WI38 (cell line): ENCODE data around the gene FRMD5.
"Not testable (repeated sequence)": the region's sequence is repeated elsewhere in the genome, so short reads cannot be mapped to it uniquely, and the experiment has no call there.

ENCODE experiments used
- H3K4me3 ChIP-seq: 2 replicates; pipeline ENCODE4 v1.5.1; 2011; ENCODE audit warnings: low read depth, mild to moderate bottlenecking, control low read depth, low read length
- TF ChIP-seq, protein P1 (sequence below): IDR thresholded peaks from 2 replicates; pipeline ENCODE4 v1.5.1; 2012; ENCODE audit warnings: low read depth, mild to moderate bottlenecking, control low read depth, low read length

FRMD5 gene

DNA sequence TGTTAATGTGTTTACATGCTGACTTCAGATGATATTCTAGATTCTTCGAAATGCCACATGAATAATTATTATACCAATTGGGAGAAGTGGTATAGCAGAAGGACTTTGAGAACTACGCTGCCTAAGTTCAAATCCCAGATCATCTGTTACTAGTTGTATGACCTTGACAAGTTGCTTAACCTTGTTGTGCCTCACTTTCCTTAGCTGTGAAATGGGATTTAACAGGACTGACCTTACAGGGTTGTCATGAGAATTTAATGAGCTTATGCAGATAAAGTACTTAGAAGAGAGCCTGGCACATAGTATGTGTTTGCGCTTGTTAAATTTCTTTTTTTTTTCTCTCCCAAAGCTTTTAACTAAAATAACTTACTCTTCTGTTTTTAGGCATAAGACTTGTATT is 343.8 kb downstream of the FRMD5 start:
- TF ChIP-seq, protein P1, sequence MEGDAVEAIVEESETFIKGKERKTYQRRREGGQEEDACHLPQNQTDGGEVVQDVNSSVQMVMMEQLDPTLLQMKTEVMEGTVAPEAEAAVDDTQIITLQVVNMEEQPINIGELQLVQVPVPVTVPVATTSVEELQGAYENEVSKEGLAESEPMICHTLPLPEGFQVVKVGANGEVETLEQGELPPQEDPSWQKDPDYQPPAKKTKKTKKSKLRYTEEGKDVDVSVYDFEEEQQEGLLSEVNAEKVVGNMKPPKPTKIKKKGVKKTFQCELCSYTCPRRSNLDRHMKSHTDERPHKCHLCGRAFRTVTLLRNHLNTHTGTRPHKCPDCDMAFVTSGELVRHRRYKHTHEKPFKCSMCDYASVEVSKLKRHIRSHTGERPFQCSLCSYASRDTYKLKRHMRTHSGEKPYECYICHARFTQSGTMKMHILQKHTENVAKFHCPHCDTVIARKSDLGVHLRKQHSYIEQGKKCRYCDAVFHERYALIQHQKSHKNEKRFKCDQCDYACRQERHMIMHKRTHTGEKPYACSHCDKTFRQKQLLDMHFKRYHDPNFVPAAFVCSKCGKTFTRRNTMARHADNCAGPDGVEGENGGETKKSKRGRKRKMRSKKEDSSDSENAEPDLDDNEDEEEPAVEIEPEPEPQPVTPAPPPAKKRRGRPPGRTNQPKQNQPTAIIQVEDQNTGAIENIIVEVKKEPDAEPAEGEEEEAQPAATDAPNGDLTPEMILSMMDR = no peak
- no peak overlapping the region for H3K4me3 ChIP-seq

DNA sequence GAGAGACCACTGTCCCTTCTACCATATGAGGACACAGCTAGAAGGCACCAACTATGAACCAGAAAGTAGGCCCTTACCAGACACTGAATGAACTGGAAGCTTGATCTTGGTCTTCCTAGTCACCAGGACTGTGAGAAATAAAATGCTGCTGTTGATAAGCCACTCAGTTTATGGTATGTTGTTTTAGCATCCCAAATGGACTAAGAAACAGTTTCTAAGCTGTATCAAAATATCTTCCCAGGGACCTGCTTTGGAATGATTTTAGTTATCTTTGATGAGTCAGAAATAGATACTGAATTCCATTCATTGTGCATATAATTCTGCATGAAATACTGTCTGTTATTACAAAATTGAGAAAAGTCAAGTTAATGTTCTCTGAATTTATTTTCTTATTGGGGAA is 349.6 kb downstream of the FRMD5 start:
- TF ChIP-seq, protein P1 = no peak
- no peak overlapping the region for H3K4me3 ChIP-seq

DNA sequence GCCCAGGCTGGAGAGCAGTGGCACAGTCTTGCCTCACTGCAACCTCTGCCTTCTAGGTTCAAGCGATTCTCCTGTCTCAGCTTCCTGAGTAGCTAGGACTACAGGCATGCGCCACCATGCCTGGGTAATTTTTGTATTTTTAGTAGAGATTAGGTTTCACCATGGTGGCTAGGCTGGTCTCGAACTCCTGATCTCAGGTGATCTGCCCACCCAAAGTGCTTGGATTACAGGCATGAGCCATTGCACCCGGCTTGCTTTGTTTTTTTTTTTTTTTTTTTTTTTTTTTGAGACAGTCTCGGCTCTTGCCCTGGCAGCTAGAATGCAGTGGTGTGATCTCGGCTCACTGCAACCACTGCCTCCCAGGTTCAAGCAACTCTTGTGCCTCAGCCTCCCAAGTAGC is 362.6 kb downstream of the FRMD5 start:
- H3K4me3 ChIP-seq = not testable (repeated sequence)

DNA sequence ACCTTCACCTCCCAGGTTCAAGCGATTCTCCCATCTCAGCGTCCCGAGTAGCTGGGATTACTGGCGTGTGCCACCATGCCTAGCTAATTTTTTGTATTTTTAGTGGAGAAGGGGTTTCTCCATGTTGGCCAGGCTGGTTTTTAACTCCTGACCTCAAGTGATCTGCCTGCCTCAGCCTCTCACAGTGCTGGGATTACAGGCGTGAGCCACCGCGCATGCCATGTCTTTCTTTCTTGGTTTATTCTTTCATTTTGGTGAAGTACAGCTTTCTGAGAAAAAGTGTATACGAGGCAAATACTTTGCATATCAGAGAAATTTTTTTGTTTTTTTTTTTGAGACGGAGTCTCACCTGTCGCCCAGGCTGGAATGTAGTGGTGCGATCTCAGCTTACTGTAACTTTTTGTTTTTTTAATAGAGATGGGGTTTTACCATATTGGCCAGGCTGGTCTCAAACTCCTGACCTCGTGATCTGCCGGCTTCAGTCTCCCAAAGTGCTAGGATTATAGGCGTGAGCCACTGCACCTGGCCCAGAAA is 363.5 kb downstream of the FRMD5 start:
- H3K4me3 ChIP-seq = not testable (repeated sequence)

DNA sequence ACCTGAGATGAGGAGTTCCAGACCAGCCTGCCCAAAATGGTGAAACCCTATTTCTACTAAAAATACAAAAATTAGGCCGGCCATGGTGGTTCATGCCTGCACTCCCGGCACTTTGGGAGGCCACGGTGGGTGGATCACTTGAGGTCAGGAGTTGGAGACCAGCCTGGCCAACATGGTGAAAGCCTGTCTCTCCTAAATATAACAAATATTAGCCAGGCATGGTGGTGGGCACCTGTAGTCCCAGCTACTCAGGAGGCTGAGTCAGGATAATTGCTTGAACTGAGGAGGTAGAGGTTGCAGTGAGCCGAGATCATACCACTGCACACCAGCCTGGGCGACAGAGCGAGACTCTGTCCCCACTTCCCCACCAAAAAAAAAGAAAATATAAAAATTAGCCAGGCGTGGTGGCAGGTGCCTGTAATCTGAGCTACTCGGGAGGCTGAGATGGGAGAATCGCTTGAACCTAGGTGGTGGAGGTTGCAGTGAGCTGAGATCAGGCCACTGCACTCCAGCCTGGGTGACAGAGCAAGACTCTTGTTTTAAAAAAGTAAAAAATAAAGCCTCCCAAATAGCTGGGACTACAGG is 364.3 kb downstream of the FRMD5 start:
- H3K4me3 ChIP-seq = not testable (repeated sequence)

DNA sequence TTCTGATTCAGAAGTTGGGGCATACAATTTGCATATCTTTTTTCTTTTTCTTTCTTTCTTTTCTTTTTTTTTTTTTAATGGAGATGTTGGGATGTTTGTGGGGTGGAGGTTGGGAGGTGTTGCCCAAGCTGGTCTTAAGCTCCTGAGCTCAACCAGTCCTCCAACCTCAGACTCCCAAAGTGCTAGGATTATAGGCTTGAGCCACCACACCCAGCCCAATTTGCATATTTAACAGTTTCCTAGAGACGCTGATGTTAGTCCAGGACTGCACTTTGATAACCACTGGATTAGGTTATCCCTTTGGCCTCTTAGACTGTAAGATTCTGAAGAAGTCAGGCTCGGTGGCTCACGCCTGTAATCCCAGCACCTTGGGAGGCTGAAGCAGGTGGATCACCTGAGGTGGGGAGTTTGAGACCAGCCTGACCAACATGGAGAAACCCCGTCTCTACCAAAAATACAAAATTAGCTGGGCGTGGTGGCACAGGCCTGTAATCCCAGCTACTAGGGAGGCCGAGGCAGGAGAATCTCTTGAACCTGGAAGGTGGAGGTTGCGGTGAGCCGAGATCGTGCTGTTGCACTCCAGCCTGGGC is 365.0 kb downstream of the FRMD5 start:
- H3K4me3 ChIP-seq = not testable (repeated sequence)

DNA sequence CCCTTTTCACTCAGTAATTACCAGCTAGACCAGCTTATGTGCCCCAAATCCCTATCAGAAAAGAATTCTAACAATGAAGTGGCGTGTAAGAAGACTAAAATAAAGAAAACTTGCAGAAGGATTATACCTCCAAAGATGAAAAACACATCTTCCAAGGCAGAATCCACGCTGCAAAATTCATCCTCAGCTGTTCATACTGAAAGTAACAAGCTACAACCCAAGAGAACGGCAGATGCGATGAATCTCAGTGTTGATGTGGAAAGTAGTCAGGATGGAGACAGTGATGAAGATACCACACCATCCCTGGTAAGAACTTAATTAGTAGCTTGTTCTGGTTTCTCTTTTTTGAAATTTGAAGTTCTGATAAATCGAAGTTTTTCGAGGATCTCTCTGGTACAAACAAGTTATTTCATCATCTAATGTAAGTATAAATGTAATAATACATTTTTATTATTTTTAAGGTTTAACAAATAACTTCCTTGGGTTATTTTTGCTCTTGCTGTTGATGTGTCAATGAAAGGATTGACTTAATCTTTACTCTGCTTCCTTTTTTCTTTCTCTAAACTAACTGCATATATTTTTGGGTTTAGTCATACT is 366.9 kb downstream of the FRMD5 start:
- H3K4me3 ChIP-seq = peak overlapping the region; percentile 73
- TF ChIP-seq, protein P1 = no peak

DNA sequence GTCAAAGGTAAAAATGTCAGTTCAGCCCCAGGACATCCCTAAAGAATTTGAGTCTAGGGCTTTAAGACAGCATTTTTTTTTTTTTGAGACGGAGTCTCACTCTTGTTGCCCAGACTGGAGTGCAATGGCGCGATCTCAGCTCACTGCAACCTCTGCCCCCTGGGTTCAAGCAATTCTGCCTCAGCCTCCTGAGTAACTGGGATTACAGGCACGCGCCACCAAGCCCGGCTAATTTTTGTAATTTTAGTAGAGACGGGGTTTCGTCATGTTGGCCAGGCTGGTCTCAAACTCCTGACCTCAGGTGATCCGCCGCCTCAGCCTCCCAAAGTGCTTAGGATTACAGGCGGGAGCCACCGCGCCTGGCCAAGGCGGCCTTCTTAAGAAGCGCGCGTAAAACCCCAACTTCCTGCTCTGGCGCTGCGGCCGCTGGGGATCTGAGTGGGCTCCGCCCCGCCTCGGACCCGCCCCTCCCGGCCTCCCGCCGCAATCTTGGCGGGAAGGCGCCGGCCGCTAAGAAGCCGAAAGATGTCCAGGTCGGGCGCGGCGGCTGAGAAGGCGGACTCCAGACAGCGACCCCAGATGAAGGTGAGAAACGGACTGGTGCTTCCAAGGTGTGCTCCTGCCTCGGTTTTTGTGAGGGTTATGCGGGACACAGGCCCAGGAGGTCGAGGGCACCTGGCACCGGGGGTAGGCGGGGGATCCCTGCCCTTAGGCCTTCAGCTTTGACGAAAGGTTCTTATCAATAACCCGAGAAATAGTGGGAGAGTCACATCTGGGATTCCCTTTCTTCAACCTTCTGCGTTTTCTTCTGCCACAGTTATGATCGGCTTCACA is 368.3 kb downstream of the FRMD5 start, which contains the start of gene WDR76:
TSS of gene WDR76 (plus strand) at position 495 of the 834 bp plus-strand sequence. CDS start at position 526, 31 bp downstream.
- TF ChIP-seq, protein P1 = no peak
- peak within 1 kb of the TSS; percentile 73 for H3K4me3 ChIP-seq

DNA sequence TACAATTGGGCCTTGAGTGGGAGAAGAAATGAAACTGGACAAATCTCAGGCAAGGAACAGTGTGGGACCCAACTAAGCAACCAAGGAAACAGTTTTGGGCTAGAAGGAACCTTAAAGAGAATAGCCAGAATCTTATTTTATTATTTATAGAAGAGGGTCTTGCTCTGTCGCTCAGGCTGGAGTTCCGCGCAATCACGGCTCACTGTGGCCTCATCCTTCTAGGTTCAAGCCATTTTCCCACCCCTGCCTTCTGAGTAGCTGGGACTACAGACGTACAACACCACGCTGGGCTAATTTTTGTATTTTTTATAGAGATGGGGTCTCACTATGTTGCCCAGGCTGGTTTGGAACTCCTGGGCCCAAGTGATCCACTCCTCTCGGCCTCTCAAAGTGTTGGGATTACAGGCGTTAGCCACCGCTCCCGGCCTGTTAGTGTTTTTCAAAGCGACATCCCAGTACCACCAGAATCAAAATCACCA is 369.0 kb downstream of the FRMD5 start:
- TF ChIP-seq, protein P1 = no peak
- H3K4me3 ChIP-seq = peak overlapping the region; percentile 73

DNA sequence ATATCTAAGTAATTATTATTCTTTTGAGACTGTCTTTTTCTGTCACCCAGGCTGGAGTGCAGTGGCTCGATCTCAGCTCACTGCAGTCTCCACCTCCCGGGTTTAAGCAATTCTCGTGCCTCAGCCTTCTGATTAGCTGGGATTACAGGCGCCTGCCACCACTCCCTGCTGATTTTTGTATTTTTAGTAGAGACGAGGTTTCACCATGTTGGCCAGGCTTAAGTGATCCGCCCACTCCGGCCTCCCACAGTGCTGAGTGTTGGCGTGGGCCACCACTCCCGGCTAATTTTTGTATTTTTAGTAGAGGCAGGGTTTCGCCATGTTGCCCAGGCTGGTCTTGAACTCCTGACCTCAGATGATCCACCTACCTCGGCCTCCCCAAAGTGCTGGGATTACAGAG is 369.8 kb downstream of the FRMD5 start:
- not testable (repeated sequence) for H3K4me3 ChIP-seq
